ENCODE results near the gene TVP23C.

DNA sequence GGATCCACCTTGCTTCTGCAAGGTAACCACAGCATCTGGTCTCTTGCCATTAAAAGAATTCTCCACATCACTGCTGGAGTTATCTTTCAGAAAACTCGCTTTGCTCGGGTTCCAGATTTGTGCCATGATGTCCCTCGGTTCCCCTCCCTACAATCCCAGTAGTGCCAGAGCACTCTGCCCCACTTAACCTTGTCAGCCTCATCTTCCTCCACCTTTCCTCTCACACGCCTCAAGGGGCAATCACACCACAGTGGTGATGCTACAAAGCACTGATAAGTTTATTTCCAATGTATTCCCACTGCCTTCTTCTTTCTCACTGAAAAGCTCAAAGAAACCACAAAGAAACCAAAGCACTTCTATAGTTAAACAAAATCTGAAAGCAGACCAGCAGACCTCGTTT is 84.4 kb downstream of the TVP23C start:
- TF ChIP-seq, protein P1, sequence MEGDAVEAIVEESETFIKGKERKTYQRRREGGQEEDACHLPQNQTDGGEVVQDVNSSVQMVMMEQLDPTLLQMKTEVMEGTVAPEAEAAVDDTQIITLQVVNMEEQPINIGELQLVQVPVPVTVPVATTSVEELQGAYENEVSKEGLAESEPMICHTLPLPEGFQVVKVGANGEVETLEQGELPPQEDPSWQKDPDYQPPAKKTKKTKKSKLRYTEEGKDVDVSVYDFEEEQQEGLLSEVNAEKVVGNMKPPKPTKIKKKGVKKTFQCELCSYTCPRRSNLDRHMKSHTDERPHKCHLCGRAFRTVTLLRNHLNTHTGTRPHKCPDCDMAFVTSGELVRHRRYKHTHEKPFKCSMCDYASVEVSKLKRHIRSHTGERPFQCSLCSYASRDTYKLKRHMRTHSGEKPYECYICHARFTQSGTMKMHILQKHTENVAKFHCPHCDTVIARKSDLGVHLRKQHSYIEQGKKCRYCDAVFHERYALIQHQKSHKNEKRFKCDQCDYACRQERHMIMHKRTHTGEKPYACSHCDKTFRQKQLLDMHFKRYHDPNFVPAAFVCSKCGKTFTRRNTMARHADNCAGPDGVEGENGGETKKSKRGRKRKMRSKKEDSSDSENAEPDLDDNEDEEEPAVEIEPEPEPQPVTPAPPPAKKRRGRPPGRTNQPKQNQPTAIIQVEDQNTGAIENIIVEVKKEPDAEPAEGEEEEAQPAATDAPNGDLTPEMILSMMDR (IDR thresholded peaks at IDR 0.05 in 8 of 11, conservative IDR thresholded peaks at IDR 0.05 in 3 of 11), result no peak
- no peak for TF ChIP-seq POLR2A (IDR thresholded peaks at IDR 0.05)

Measured in spleen (tissue), 7 donors.